HCT116 (cell line): ENCODE data around the gene SCN1B.

ENCODE experiments used
- ATF3 ChIP-seq: IDR thresholded peaks from 2 replicates; pipeline ENCODE4 v1.6.1; 2012
- CBX3 ChIP-seq: IDR thresholded peaks from 2 replicates; pipeline ENCODE4 v1.6.1; 2012; ENCODE audit warnings: low read depth
- CTCF ChIP-seq, 3 experiments: fragments of 200-600 bp in 1 of 3; sonication (generic) in 1 of 3; IDR thresholded peaks in 2 of 3; conservative IDR thresholded peaks in 1 of 3; 2 replicates each; pipeline ENCODE4 v1.5.1; 2012 to 2017; ENCODE audit warnings: low read depth in 2 of 3, low read length in 2 of 3, antibody characterized with exemption in 1 of 3, borderline replicate concordance in 1 of 3, control low read depth in 1 of 3, mild to moderate bottlenecking in 1 of 3, mixed read lengths in 1 of 3, mixed run types in 1 of 3, moderate library complexity in 1 of 3; ENCODE audit not compliant: insufficient read depth in 1 of 3
- ELF1 ChIP-seq: IDR thresholded peaks from 2 replicates; pipeline ENCODE4 v1.6.1; 2012; ENCODE audit warnings: low read depth, borderline replicate concordance
- EZH2 ChIP-seq: fragments of 200-600 bp; sonication (generic); IDR thresholded peaks from 2 replicates; pipeline ENCODE4 v1.6.1; 2017; ENCODE audit warnings: antibody characterized with exemption, mixed run types
- EZH2phosphoT487 ChIP-seq: fragments of 200-600 bp; IDR thresholded peaks from 2 replicates; pipeline ENCODE4 v1.6.1; 2018; ENCODE audit warnings: antibody characterized with exemption, borderline replicate concordance
- MAX ChIP-seq: IDR thresholded peaks from 2 replicates; pipeline ENCODE4 v1.6.1; 2012
- POLR2A ChIP-seq: IDR thresholded peaks from 2 replicates; pipeline ENCODE4 v1.7.0; 2011; ENCODE audit warnings: borderline replicate concordance; ENCODE audit not compliant: insufficient read depth, insufficient read length; ENCODE audit errors: extremely low read depth
- POLR2AphosphoS5 ChIP-seq: IDR thresholded peaks from 2 replicates; pipeline ENCODE4 v1.6.1; 2011; ENCODE audit warnings: mild to moderate bottlenecking, low read depth, low read length, moderate library complexity
- REST ChIP-seq: IDR thresholded peaks from 2 replicates; pipeline ENCODE4 v1.6.1; 2012; ENCODE audit warnings: low read depth
- SP1 ChIP-seq: IDR thresholded peaks from 2 replicates; pipeline ENCODE4 v1.6.1; 2012; ENCODE audit warnings: low read depth
- ZBTB33 ChIP-seq: IDR thresholded peaks from 2 replicates; pipeline ENCODE4 v1.6.1; 2011; ENCODE audit warnings: mild to moderate bottlenecking, low read length, moderate library complexity; ENCODE audit not compliant: insufficient replicate concordance; ENCODE audit errors: extremely low read depth

- TF ChIP-seq CTCF (IDR thresholded peaks at IDR 0.05 in 2 of 3, conservative IDR thresholded peaks at IDR 0.05 in 1 of 3; ENCODE audit: borderline replicate concordance in 1 of 3, insufficient read depth in 1 of 3, low read depth in 2 of 3, low read length in 2 of 3): no peak
- no peak for TF ChIP-seq EZH2
- no peak for TF ChIP-seq POLR2A
- TF ChIP-seq REST: no peak
- no peak for TF ChIP-seq CBX3
- TF ChIP-seq POLR2AphosphoS5: no peak
- no peak for TF ChIP-seq ELF1
- TF ChIP-seq ATF3: no peak
- TF ChIP-seq EZH2phosphoT487: no peak
- no peak for TF ChIP-seq MAX
- TF ChIP-seq SP1: no peak
- TF ChIP-seq ZBTB33: no peak
Observed at GRCh38 chr19:35027009-35027408, 3.3 kb upstream of the SCN1B start.
